Gastroesophageal sphincter (tissue), 4 donors: ENCODE results near the gene ATP6V0A1. TPM values are rescaled to one million over a fixed set of nuclear protein-coding genes. Genes with fewer than 3 reads are reported as not detected.

Experiments used
- ATAC-seq: fragments of 150-250 bp; one replicate; pipeline ENCODE4 v1.9.1; 2016; ENCODE audit warnings: mild to moderate bottlenecking, moderate library complexity
- H3K27ac ChIP-seq, 4 donors: fragments of 200-600 bp; sonication (generic) in 3 of 4; 1 replicate in 3 of 4; 2 replicates in 1 of 4; pipeline ENCODE4 v1.5.1; 2016 to 2019
- H3K27me3 ChIP-seq: fragments of 200-600 bp; sonication (generic); one replicate; pipeline ENCODE4 v1.5.1; 2019
- H3K36me3 ChIP-seq, 2 donors: fragments of 200-600 bp; sonication (generic); one replicate each; pipeline ENCODE4 v1.5.1; 2019; ENCODE audit warnings: control low read depth in 1 of 2
- H3K4me1 ChIP-seq, 3 donors: fragments of 200-600 bp; sonication (generic); 1 replicate in 2 of 3; 2 replicates in 1 of 3; pipeline ENCODE4 v1.5.1; 2016 to 2019; ENCODE audit warnings: control low read depth in 2 of 3
- H3K4me3 ChIP-seq, 2 donors: fragments of 200-600 bp; sonication (generic); one replicate each; pipeline ENCODE4 v1.5.1; 2019; ENCODE audit warnings: mild to moderate bottlenecking in 1 of 2, moderate library complexity in 1 of 2
- H3K9me3 ChIP-seq, 3 donors: fragments of 200-600 bp; sonication (generic); one replicate each; pipeline ENCODE4 v1.5.1; 2017 to 2019; ENCODE audit warnings: control low read depth in 2 of 3
- CTCF ChIP-seq, 4 experiments: fragments of 200-600 bp in 2 of 4; fragments of 450-650 bp in 2 of 4; sonication (generic) in 1 of 4; IDR thresholded peaks; one replicate each; pipeline ENCODE4 v1.5.1; 2017 to 2019; ENCODE audit warnings: antibody characterized with exemption in 4 of 4, mild to moderate bottlenecking in 2 of 4, moderate library complexity in 2 of 4
- EP300 ChIP-seq: sonication (generic); formaldehyde crosslinking; IDR thresholded peaks from one replicate; pipeline ENCODE4 v1.6.1; 2017; ENCODE audit warnings: antibody characterized with exemption, mild to moderate bottlenecking
- POLR2A ChIP-seq, 2 donors: fragments of 450-650 bp; IDR thresholded peaks; one replicate each; pipeline ENCODE4 v1.6.1; 2017; ENCODE audit warnings: antibody characterized with exemption in 2 of 2, mild to moderate bottlenecking in 2 of 2, moderate library complexity in 1 of 2
- POLR2AphosphoS5 ChIP-seq: sonication (generic); formaldehyde crosslinking; IDR thresholded peaks from one replicate; pipeline ENCODE4 v1.6.1; 2017; ENCODE audit warnings: antibody characterized with exemption
- WGBS, 2 donors: methylation state at CpG; one replicate each; pipeline ENCODE4 v1.1.5; 2018; ENCODE audit warnings: low coverage in 1 of 2; 5-methylcytosine and 5-hydroxymethylcytosine counted together
- total RNA-seq, 4 donors: library from RNA; depleted of rRNA; stranded (reverse); fragments of >200 nt; gene quantifications; one replicate each; pipeline ENCODE4 v1.1.0, GENCODE V29; 2016

Gene ATP6V0A1
- total RNA-seq, 4 donors from 2014 or later = 47.5 to 84.5 (median 65.4) TPM

DNA sequence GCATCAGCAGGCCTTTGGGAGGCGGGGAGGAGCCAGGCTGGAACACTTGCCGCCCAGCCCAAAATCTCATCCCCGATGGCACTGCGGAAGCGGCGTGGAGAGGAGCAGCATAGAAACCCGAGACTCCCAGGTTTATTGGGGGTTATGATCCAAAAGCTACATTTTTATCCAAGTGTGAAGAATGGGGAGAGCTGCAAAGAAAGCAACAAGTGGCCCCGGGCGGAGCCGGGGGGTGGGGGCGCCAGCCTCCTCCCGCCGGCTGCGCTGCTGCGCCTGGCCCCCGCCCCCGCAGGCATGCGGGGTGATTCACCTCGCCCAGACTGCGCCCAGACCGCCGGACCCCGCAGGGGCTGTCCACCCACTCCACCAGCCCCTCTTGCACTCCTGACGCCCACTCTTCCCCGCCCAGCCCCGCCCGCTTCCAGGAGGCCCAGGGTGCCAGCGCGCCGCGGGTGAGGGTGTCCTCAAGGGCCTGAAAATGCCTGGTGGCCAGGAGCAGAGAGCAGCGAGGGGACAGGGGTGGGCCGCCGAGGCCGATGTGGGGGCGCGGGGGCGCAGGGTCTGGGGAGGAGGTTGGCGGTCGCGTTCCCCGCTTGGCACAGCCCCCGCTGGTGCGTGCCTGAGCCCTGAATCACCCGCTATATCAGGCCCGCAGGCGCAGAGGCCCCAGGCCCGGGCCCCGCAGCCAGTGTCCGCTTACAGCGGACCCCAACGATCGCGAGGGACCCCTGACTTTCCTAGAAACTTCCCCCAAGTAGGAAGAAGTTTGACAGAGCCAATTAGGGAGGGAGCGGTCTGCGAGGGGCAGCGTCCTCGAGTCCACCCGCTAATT, 37.0 kb upstream of the ATP6V0A1 start:
- Histone ChIP-seq H3K27ac (peak overlapping the region; percentile 87 to 99 (median 98)), H3K9me3 (no peaks in the 10 kb centered on the region), H3K36me3 (no peaks in the 10 kb centered on the region), H3K4me1 (peaks cover 0 to 70% (median 32%) of the 10 kb centered on the region in 3 donors), H3K4me3 (peak overlapping the region; percentile 59 to 88), H3K27me3 (no peaks in the 10 kb centered on the region)
- 3% methylated on average over 8 of the region's 59 CpGs; no CpG with 5 or more reads in 1 of the 2 donors for WGBS, 2 donors
- TF ChIP-seq POLR2A (IDR thresholded peaks at IDR 0.05) (peak; percentile 27 to 40), CTCF (IDR thresholded peaks at IDR 0.05) (no peak), POLR2AphosphoS5 (peak; percentile 18)
- ATAC-seq = peak; percentile 30

GRCh38 chr17:42422412-42422957, 36.2 kb upstream of the ATP6V0A1 start:
- peak; percentile 8 for ATAC-seq
- no CpG with 5 or more reads among the region's 44 CpGs for WGBS, 2 donors
- Histone ChIP-seq H3K27ac (peak overlapping the region; percentile 87 to 99 (median 98)), H3K36me3 (no peaks in the 10 kb centered on the region), H3K4me1 (peaks cover 0 to 62% (median 25%) of the 10 kb centered on the region in 3 donors), H3K27me3 (no peaks in the 10 kb centered on the region), H3K4me3 (peak overlapping the region; percentile 59 to 88), H3K9me3 (no peaks in the 10 kb centered on the region)
- TF ChIP-seq EP300 (no peak), POLR2A (IDR thresholded peaks at IDR 0.05) (no peak), CTCF (IDR thresholded peaks at IDR 0.05) (no peak), POLR2AphosphoS5 (no peak)

- Histone ChIP-seq H3K4me3 (peak within 1 kb of the TSS; percentile 59 to 88), H3K9me3 (no peaks in the 10 kb centered on the region), H3K36me3 (no peaks in the 10 kb centered on the region), H3K27me3 (no peaks in the 10 kb centered on the region), H3K27ac (peak within 1 kb of the TSS; percentile 89 to 99 (median 98)), H3K4me1 (peaks cover 0 to 60% (median 25%) of the 10 kb centered on the region in 3 donors)
- WGBS, 2 donors = 0 to 2% methylated on average over 2 to 9 of the region's 58 CpGs
- ATAC-seq = peak; percentile 93
- TF ChIP-seq CTCF (IDR thresholded peaks at IDR 0.05) = no peak
- peak; percentile 98 to 99 for TF ChIP-seq POLR2A (IDR thresholded peaks at IDR 0.05)
- TF ChIP-seq POLR2AphosphoS5 = peak; percentile 100
Observed at GRCh38 chr17:42422958-42423712, 35.5 kb upstream of the ATP6V0A1 start, which contains the start of gene CAVIN1. Gene CAVIN1 (minus strand): TSS chr17:42423256. CDS start chr17:42423097, 159 bp downstream.

GRCh38 chr17:42423766-42424165, 34.9 kb upstream of the ATP6V0A1 start:
- no peaks in the 10 kb centered on the region for H3K27me3 ChIP-seq
- WGBS, 2 donors = 53 to 60% methylated on average over 6 of the region's 11 CpGs
- H3K4me3 ChIP-seq = peak overlapping the region; percentile 21 to 88
- H3K9me3 ChIP-seq = no peaks in the 10 kb centered on the region
- ATAC-seq = no peak
- peak overlapping the region; percentile 89 to 99 (median 98) for H3K27ac ChIP-seq
- peaks cover 0 to 60% (median 31%) of the 10 kb centered on the region in 3 donors for H3K4me1 ChIP-seq
- TF ChIP-seq POLR2A (IDR thresholded peaks at IDR 0.05) (no peak), POLR2AphosphoS5 (no peak), CTCF (IDR thresholded peaks at IDR 0.05) (no peak), EP300 (no peak)
- no peaks in the 10 kb centered on the region for H3K36me3 ChIP-seq
